ENCODE data around the gene SH3BGRL2. TPM values are rescaled to one million over a fixed set of nuclear protein-coding genes. Genes with fewer than 3 reads are reported as not detected.

The SH3BGRL2 gene
- total RNA-seq, 4 donors from 2014 or later, result 25.5 to 65.3 (median 48.8) TPM

DNA sequence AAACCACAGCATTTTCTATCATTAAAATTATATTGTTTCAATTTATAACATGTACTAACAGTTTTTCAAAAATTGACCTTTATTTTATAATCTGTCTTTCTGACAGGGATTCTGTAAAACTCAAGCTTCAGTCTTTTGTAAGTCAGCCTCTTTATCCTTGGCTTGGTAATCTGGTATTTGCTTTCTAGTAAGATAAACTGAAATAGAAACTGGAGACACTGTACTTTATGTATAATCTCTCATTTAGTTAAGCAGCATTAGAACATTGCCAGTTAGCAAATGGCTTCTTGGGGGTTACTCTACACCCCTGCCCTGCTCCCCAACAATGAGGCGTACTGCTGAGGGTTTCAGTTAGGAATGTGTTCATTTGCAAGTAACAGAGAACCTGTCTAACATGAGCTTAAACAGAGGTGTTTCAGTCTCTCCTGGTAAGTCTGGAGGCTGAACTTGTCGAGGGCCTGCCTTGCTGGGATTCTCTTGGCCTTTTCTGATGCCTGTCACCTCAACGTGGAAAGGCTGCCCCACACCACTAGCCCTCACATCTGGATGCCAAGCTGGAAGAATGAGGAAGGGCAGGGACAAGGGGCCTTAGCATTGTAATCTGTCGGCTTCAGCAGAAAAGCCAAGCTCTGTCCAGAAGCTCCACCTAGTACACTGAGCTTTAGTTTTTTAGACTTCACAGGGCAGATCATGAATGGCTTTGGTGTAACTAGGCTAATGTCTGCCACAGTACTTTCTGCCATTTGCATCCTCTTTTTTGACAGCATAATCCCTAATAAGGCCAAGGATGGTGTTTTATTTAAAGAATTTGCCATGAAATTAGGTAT is 34.8 kb downstream of the SH3BGRL2 start:
- DNase-seq (ENCODE audit: low spot score in 2 of 2), result no peak
- H3K27me3 ChIP-seq, result no peaks in the 10 kb centered on the region
- H3K36me3 ChIP-seq, result no peaks in the 10 kb centered on the region
- TF ChIP-seq EP300 (IDR thresholded peaks at IDR 0.05), result no peak
- TF ChIP-seq POLR2A (IDR thresholded peaks at IDR 0.05), result no peak
- no peaks in the 10 kb centered on the region for H3K9me3 ChIP-seq
- no peak overlapping the region for H3K4me3 ChIP-seq
- H3K27ac ChIP-seq, result no peak overlapping the region
- WGBS, 2 donors, result 58 to 67% methylated on average over 4 of the region's 4 CpGs
- H3K4me1 ChIP-seq, result no peaks in the 10 kb centered on the region

DNA sequence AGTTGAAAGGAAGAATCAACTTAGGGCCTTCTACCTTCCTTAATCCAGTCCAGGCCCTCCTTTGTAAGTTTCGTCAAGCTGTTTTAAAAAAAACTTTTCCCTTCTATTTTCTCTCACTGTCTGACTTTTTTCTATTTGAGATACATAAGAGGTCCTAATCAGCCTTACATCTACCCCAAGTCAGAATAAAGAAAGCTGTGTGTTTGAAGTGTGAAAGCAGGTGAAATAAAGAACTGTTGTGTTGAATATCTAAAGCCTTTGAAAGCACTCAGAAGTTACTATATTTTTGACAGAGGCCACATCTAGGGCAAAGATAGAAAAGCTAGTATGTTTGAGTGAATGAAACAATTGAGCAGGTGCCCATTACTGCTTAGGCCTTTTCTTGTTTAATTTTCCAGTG is 35.5 kb downstream of the SH3BGRL2 start:
- WGBS, 2 donors, result 81 to 87% methylated on average over 1 of the region's 1 CpG
- peaks cover 0 to 4% (median under 1%) of the 10 kb centered on the region in 4 donors for H3K4me1 ChIP-seq
- H3K27me3 ChIP-seq, result no peaks in the 10 kb centered on the region
- DNase-seq (ENCODE audit: low spot score in 2 of 2), result no peak
- TF ChIP-seq POLR2A (IDR thresholded peaks at IDR 0.05) (no peak), EP300 (IDR thresholded peaks at IDR 0.05) (no peak)
- TF ChIP-seq, protein P1, sequence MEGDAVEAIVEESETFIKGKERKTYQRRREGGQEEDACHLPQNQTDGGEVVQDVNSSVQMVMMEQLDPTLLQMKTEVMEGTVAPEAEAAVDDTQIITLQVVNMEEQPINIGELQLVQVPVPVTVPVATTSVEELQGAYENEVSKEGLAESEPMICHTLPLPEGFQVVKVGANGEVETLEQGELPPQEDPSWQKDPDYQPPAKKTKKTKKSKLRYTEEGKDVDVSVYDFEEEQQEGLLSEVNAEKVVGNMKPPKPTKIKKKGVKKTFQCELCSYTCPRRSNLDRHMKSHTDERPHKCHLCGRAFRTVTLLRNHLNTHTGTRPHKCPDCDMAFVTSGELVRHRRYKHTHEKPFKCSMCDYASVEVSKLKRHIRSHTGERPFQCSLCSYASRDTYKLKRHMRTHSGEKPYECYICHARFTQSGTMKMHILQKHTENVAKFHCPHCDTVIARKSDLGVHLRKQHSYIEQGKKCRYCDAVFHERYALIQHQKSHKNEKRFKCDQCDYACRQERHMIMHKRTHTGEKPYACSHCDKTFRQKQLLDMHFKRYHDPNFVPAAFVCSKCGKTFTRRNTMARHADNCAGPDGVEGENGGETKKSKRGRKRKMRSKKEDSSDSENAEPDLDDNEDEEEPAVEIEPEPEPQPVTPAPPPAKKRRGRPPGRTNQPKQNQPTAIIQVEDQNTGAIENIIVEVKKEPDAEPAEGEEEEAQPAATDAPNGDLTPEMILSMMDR (IDR thresholded peaks at IDR 0.05), result no peak
- no peak overlapping the region for H3K27ac ChIP-seq
- H3K4me3 ChIP-seq, result no peak overlapping the region
- H3K9me3 ChIP-seq, result no peaks in the 10 kb centered on the region
- H3K36me3 ChIP-seq, result no peaks in the 10 kb centered on the region

DNA sequence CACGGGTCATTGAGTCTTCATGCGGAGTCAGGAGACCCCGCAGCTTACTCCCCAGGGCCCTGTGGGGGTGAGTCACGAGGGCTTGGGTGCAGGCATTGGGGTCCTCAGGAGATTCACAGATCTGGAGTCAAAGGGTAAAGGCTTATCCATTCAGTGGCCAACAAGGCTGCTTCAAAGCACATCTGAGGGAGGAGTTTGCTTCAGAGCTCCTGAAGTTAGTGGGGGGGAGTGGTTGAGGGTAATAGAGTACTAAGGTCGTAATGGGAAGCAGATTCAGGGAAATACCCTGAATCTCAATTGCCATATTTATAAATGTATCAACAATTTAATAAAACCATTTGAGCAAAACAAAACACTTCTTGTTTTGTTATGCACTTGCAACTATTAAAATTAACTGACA is 37.3 kb downstream of the SH3BGRL2 start:
- Histone ChIP-seq H3K4me3 (no peak overlapping the region), H3K27ac (no peak overlapping the region), H3K36me3 (peaks cover 0 to 2% (median 0%) of the 10 kb centered on the region in 3 donors), H3K27me3 (no peaks in the 10 kb centered on the region), H3K9me3 (no peaks in the 10 kb centered on the region), H3K4me1 (peaks cover 0 to 11% (median 3%) of the 10 kb centered on the region in 4 donors)
- no peak for TF ChIP-seq POLR2A (IDR thresholded peaks at IDR 0.05)
- TF ChIP-seq EP300 (IDR thresholded peaks at IDR 0.05), result no peak
- TF ChIP-seq, protein P1 (IDR thresholded peaks at IDR 0.05), result no peak
- DNase-seq (ENCODE audit: low spot score in 2 of 2), result no peak
- WGBS, 2 donors, result 77 to 78% methylated on average over 5 of the region's 5 CpGs

DNA sequence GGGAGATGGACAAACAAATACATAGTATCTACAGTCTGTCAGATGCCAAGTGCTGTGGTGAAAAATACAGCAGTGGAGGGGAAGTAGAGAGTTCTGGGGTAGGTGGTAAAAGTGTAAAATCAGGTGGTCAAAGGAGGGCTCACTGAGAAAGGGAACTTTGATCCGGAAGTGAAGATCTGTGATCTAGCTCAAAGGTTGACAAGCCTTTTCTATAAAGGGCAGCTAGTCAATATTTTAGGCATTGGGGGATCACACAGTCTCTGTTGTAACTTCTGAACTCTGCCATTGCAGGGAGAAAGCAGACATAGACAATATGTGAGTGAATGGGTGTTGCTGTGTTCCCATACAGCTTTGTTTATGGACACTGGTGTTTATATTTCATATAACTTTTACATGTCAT is 38.6 kb downstream of the SH3BGRL2 start:
- Histone ChIP-seq H3K4me3 (no peak overlapping the region), H3K9me3 (no peaks in the 10 kb centered on the region), H3K27ac (no peak overlapping the region), H3K36me3 (peaks cover 0 to 16% (median 0%) of the 10 kb centered on the region in 3 donors), H3K27me3 (no peaks in the 10 kb centered on the region), H3K4me1 (peaks cover 0 to 11% (median 3%) of the 10 kb centered on the region in 4 donors)
- no peak for TF ChIP-seq EP300 (IDR thresholded peaks at IDR 0.05)
- TF ChIP-seq POLR2A (IDR thresholded peaks at IDR 0.05), result no peak
- TF ChIP-seq, protein P1 (IDR thresholded peaks at IDR 0.05), result no peak
- 86 to 94% methylated on average over 1 of the region's 1 CpG for WGBS, 2 donors
- no peak for DNase-seq (ENCODE audit: low spot score in 2 of 2)

DNA sequence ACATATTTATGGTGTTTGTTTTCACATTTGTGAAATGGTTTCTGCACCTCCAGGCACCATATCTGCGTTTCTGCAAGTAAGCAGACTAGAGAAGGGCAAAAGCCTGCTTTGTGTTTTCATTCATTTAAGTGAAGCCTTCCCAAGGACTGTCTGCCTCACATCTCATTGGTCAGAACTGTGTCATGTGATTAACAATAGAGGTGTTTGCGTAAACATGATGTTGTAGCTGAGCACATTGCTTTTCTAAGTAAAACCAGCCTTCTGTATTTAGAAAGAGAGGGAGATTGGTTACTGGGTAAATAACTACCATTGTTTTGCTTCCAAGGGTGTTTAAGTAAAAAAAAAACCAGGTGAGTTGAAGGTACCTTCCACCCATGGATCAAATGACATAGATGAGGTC is 39.7 kb downstream of the SH3BGRL2 start:
- 91 to 98% methylated on average over 2 of the region's 2 CpGs for WGBS, 2 donors
- peak overlapping the region in 2 of 4 donors; percentile 10 to 37 for H3K27ac ChIP-seq
- TF ChIP-seq EP300 (IDR thresholded peaks at IDR 0.05) (no peak), POLR2A (IDR thresholded peaks at IDR 0.05) (no peak)
- TF ChIP-seq, protein P1 (IDR thresholded peaks at IDR 0.05), result no peak

More for the DNA sequence above, 39.7 kb downstream of the SH3BGRL2 start:
- H3K36me3 ChIP-seq, result peaks cover 0 to 23% (median 0%) of the 10 kb centered on the region in 3 donors
- DNase-seq (ENCODE audit: low spot score in 2 of 2), result no peak
- no peak overlapping the region for H3K4me3 ChIP-seq
- H3K27me3 ChIP-seq, result no peaks in the 10 kb centered on the region
- H3K4me1 ChIP-seq, result peaks cover 0 to 11% (median 3%) of the 10 kb centered on the region in 4 donors
- H3K9me3 ChIP-seq, result peaks cover 0 to 5% (median 0%) of the 10 kb centered on the region in 4 donors
